Posterior vena cava (tissue), 2 donors: Measurements from ENCODE around the gene ADAMTSL5. TPM values are rescaled to one million over a fixed set of nuclear protein-coding genes. Genes with fewer than 3 reads are reported as not detected.

Experiments used
- DNase-seq: peaks from one replicate; pipeline ENCODE4 v3.0.0-alpha.2; 2020; ENCODE audit warnings: low spot score
- intact Hi-C, 2 donors: fragments of 100-400 bp; cut with DNase I; formaldehyde crosslinking; loops; one replicate each; pipeline versions ENCODE4 v1.14.1 to v1.14.2; 2022 to 2023
- total RNA-seq, 2 donors: library from RNA; stranded (reverse); fragmentation: NEBNext Ultra II Directional; extraction: Animal tissue kit (Norgen Biotek cat#: 25700); gene quantifications; one replicate each; pipeline ENCODE4 v1.2.1, GENCODE V29; 2021
- donor health status: DM: yes; HTN: yes; CAD: no.
- donor health status: DM: yes; HTN: yes; CAD: no.

The ADAMTSL5 gene
- total RNA-seq, 2 donors from 2014 or later, result 7.4 to 9.1 TPM

DNA sequence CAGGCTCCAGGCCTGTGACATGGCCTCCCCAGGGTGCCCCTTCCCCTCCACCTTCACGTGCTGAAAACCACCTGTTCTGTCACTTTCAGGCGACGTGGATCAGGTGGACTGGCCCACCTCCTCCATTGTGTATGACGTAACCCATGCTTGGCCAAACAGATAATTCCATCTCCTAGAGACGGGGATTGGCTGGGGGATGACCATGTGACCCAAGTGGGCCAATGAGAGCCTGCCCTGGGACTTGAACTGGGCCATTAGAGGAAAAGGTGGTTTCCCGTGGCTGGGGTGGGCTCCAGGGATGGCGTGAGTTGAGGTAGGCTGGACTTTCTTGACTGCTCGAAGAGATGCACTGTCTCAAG, 3.6 kb upstream of the ADAMTSL5 start:
- DNase-seq, result no peak
- intact Hi-C loops, result no loop called here

DNA sequence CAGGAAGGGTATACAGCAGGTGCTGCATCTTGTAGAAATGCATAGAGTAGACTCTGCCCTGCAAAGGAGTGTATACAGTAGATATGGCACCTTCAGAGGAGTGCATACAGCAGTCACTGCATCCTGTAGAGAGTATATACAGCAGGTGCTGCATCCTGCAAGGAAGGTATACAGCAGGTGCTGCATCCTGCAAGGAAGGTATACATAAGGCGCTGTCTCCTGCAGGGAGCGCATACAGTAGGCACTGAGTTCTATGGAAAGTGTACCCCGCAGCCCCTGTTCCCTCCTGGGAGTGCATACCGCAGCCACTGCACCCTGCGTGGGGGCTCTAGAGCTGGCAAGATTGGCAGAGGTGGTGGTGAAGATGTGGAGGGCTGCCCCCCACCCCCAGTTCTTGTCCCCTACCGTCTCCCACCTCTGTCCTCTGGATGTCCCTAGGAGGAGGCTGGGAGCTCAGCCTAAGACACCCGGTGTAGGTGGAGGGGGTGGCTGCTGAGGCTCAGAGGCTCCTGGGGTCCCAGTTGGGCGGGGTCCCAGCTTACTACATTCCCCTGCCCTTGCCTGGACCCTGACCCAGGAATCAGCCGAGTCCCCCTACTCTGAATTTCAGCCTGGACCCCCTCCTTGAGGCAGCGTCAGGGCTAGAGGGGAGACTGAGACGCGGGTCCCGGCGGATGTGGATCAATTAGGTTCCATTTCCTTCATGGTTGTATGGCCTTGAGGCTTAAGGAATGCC, 2.3 kb upstream of the ADAMTSL5 start:
- intact Hi-C loops, result no loop called here

DNA sequence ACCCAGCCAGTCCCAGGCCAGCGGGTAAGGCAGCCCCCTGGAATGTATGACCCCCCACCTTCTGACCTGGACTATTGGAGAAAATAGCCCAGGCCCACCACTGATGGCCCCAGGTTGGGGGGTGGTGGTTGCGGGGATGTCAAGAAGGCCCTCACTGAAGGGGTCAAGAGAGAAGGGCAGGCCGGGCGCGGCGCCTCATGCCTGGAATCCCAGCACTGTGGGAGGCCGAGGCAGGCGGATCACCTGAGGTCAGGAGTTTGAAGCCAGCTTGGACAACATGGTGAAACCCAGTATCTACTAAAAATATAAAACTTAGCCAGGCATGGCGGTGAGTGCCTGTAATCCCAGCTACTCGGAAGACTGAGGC, 1.5 kb upstream of the ADAMTSL5 start:
- no peak for DNase-seq
- intact Hi-C loops, result no loop called here

More for the DNA sequence above, 2.3 kb upstream of the ADAMTSL5 start:
- DNase-seq, result no peak

DNA sequence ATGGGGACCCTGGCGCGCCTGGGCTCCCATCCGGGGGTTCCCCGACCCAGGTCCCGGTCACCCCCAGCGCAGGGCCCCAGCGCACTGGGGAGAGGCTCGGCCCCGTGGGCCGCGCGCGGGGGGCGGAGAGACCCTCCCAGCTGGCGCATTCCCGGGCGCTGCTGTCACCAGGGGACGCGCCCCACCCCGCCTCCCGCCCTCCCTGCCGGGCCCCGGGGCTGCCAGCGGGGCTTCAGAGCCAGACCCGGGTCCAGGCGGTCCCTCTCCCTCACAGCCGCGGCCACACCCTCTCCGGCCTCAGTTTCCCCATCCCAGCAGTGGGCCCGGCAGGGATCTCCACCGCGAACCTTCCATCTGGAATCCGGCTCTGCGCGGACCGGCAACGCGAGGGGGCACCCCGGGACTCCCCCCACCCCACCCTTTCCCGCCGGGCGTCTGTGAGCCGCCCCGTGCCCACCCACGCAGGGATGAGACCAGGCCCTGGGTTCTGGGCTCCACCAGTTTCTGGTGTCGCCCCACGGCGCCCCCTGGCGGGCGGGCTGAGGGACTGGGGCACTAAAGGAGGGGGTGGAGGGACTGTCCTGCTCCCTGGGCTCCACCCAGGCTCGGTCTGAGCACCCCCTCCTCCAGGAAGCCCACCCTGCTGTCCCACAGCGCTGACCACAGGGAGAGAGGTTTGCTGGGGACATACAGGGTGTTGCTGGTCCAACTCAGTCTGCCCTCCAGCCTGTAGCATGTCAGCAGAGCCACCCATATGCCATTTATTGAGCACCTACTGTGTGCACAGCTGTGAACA, 878 bp upstream of the ADAMTSL5 start:
- intact Hi-C loops, result no loop called here
- peak; percentile 81 for DNase-seq

DNA sequence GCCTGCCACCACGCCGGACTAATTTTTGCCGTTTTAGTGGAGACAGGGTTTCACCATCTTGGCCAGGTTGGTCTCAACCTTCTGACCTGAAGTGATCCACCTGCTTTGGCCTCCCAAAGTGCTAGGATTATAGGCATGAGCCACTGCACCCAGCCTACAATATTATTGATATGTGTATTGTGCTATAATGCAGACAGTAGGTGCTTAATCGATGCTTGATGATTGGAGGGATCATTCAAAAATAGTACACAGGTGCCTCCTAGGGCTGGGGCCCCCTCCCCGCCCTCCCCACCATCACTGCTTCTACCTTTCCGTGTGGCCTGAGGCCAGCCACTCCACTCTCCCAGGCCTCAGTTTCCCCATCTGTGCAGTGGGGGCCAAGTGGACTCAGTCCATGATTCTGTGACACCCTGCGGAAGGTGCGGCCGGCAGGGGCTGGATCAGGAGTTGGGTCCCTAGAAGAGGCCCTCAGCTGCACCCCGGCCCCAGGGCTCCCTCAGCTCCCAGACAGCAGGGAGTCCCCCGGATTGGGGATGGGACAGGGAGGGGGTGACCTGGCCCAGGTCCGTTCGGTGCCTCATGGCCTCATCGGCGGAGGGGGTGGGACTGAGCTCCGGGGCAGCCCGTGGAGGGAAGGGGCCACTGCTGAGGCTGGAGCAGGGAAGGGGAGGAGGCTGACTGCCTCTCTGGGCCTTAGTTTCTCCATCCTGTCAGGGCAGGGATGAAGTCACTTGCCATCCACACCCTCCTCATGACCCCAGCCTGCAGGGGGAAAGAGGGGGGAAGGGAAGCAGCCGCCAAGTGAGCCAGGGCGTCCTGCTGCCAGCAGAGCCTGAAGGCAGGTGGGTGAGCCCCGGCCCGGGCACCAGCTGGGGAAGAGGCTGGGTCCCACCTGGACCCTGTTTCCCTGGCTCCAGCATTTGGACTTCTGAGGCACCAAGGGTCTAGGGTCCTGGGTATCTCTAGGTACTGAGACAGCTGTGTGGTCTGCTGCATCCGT, 1.2 kb downstream of the ADAMTSL5 start:
- DNase-seq, result peak; percentile 76
- intact Hi-C loops, result no loop called here

DNA sequence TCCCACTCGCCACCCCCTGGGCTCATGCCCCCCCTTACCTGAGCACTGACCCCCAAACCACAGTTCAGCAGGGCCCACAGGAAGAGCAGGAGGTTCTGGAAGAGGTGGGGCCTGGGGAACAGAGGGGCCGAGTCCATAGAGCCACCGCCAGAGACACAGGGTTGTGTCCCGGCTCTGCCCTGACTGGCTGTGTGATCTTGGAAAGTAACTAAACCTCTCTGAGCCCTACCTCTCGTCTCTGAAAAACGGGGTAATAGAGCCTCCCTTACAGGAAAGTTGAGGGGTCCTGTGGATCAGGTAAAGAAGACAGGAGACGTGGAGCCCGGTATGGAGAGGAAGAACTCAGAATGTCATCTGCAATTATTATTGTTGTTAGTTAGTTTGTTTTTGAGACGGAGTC, 2.0 kb downstream of the ADAMTSL5 start:
- DNase-seq, result peak; percentile 62
- intact Hi-C loops, result no loop called here

DNA sequence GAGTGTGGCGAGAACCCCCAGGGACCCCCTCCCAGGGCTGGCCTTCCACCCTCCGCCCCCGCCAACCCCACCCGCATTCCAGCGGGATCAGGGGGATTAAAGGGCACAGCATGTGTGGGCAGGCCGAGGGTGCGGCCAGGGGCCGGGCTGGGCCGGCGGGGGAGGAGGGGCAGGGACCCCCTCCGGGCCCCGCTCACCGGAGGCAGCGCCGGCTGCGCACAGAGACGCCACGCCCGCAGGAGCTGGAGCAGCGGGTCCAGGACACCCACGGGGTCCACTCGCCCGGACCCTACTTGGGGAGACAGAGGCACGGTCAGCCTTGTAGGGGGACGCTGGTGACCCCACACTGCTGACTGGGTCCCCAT, 2.4 kb downstream of the ADAMTSL5 start:
- peak; percentile 73 for DNase-seq
- intact Hi-C loops, result no loop called here

DNA sequence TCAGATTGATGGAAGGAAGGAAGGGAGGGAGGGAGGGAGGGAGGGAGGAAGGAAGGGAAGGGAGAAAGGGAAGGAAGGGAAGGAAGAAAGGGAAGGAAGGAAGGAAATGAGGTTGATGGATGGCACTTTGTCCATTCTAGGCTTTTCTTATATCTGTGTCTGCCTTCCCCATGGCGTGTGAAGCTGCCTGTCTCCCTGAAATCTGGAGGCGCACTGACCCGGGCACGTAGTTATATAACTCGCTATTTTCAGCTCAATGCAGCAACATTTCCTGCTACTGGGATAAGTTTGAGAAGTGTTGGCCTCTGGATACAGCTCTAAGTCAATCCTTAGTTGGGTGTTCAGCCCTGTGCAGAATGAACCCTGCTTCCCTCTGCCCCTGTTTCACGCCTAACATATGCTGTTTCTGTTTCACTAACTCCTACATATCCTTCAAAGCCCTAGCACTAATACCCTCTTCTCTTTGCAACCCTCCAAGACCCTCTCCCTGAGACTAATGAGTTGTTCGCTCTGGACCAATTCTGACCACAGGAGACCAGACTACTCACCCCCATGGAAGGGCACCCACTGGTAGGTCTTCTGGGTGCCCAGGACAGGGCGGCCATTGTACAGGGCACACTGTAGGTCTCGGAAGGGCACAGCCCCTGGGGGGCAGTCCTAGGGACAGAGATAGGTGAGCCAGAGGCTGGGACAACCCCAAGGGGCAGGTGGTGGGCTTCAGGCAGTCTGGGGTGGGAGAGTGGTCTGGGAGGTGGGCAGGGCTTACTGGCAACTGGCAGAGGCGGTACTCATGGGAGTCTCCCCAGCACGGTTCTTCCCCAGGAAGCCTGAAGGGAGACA, 3.0 kb downstream of the ADAMTSL5 start:
- intact Hi-C loops, result loop anchor here in 1 of 2 donors (2.0 kb wide), 1 partner anchor 73 kb away; no protein-coding TSS in a partner anchor
- DNase-seq, result no peak

DNA sequence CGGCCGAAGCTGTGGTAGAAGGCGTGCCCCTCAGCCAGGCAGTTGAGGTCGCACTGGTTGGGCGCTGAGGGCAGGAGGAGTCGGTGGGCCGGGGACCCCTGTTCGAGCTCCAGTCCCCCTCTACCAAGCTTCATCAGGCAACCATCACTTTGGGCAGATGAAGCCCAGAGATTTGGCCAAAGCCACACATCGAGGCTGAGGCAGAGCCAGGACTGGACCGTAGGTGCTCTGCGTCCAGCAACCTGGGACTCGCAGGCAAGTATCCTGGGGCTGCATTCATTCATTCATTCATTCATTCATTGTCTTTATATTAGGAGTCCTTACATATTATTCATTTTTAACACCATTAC, 4.3 kb downstream of the ADAMTSL5 start:
- intact Hi-C loops, result loop anchor here in 1 of 2 donors (2.0 kb wide), 1 partner anchor 72 kb away; no protein-coding TSS in a partner anchor
- DNase-seq, result no peak

DNA sequence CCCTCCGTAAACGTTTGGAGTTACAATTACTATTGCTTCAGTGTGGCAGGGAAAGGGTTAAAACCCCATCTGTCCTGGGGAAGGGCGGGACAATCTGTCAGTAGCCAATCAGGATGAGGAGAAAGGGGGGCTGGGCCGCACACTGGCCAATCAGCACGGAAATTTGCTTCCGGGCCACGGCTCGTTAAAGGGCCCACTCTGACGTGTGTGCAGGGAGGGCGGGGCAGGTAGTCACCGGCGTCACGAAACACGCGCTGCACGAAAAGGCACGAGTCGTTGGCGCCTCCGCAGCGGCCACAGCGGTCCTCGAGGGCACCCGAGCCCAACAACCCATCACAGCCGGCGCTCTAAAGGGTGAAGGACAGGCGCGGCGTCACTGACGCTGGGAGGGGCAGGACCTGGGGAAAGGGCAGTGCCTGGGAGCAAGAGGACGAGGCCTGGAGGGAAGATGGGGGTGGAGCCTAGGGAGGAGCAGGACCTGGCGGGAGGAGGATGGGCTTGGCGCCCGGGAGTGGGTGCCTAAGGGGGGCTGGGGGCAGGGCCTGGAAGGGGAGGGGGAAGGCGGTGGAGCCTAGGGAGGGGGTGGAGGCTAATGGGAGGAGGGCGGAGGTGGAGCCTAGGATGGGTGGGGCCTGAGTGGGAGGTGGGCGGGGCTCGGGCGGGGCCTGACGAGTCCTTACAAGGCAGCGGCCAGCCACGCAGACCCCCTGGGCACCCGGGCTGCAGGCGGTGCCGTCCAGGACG, 4.9 kb downstream of the ADAMTSL5 start:
- intact Hi-C loops, result loop anchor here in 1 of 2 donors (2.0 kb wide), 1 partner anchor 71 kb away; no protein-coding TSS in a partner anchor
- DNase-seq, result peak; percentile 97

DNA sequence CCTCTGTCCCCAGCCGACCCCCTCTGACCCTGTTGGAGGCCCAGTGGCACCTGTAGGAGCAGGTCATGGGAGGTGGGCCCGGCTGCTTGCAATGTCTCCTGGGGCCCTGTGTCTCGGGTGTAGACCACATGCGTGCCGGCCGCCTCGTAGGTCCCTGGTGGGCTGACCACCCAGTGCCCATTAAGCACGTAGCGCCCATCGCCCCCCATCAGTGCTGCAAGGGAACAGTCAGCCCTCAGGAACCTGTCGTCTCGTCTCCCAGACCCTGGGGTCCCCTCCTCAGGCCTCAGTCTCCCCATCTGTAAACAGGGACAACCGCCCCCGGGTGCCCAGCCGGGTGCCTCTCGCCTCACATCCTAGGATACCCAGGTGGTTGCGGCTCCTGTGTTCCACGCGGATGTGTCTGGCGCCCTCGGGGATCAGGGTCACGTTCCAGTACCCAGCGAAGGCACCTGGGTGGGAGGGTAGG, 5.6 kb downstream of the ADAMTSL5 start:
- intact Hi-C loops, result no loop called here
- DNase-seq, result peak; percentile 80

DNA sequence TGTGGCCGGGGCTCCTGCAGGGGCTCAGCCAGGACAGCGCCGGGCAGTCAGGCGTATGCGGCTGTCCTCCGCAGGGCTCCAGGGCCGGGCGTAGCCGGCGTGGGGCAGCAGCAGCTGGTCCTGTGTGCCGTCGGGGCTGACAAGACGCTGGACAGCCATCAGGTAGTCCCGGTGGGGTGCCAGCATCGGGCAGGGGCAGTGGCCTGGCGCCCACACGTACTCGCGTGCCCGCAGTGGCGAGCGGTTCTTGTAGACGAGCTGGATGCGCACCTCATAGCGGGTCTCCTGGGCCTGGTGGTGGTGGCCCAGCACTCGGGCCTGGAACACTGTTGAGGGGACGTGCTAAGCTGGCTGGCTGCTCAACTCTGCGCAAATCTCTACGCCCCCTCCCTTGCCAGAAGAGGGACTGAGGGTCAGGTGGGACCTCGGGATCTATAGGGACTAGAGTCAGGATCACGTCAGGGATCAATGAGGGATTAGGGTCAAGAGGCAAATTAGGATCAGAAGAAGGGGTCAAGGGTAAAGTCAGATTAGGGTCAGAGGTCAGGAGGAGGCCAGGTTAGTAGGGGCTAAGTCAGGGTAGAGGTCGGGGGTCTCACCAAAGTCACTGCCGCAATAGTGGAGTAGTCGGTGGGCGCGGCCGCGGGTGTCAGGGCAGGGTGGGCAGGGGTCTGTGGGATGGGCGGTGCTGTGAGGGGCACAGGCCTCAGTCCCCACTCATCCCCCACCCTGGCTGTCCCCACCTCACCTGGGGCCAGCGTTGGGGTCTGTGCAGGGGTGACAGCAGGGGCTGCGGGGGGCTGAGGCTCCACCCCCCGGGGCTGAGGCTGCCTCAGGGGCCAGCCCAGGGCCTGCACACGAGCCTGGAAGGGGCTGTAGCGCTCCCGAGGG, 6.6 kb downstream of the ADAMTSL5 start:
- no peak for DNase-seq
- intact Hi-C loops, result no loop called here

DNA sequence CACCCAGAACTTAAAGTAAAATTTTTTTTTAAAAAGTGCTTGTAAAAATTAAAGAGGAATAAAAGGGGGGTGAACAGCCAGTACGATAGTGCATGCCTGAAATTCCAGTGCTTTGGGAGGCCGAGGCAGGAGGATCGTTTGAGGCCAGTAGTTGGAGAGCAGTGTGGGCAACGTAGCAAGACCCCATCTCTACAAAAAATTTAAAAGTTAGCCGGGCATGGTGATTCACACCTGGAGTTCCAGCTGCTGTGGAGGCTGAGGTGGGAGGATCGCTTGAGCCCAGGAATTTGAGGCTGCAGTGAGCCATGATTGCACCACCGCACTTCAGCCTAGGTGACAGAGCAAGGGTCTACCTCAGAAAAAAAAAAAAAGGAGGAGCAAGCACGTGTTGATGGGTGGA, 7.8 kb downstream of the ADAMTSL5 start:
- intact Hi-C loops, result no loop called here
- DNase-seq, result no peak

DNA sequence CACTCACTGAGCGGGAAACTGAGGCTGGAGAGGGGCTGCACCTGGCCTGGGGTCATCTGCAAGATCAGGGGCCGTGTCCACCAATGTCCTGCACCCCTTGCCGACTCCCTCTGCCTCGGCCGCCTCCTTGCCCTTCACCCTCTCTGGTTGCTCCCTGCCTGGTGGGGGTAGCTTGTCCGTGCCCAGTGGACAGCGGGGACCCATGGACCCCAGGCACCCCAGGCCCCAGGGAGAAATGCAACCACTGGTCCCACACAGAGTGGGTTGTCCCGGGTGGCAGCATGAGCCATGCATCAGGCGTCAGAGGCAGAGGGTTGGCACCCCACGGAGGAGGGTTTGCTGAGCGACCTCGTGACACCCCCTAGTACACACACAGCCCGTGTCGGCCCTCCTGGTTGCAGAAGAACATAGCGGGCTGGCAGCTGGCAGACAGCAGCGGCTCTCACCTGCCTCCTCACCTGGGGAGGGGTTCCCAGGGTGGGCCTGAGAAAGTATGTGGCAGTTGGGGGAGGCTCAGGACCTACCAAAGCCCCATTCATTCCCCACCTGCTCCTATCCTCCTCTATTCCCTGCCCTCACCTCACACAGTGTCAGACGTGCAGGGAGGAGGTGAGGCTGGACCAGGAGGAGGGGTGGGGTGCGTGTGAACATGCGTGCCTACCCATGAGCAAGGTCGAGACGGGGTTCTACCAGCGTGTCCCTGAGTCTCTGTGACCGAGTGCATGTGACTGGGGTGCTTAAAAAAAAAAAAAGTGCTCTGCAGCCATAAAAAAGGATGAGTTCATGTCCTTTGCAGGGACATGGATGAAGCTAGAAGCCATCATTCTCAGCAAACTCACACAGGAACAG, 8.7 kb downstream of the ADAMTSL5 start:
- peak; percentile 76 for DNase-seq
- intact Hi-C loops, result no loop called here

DNA sequence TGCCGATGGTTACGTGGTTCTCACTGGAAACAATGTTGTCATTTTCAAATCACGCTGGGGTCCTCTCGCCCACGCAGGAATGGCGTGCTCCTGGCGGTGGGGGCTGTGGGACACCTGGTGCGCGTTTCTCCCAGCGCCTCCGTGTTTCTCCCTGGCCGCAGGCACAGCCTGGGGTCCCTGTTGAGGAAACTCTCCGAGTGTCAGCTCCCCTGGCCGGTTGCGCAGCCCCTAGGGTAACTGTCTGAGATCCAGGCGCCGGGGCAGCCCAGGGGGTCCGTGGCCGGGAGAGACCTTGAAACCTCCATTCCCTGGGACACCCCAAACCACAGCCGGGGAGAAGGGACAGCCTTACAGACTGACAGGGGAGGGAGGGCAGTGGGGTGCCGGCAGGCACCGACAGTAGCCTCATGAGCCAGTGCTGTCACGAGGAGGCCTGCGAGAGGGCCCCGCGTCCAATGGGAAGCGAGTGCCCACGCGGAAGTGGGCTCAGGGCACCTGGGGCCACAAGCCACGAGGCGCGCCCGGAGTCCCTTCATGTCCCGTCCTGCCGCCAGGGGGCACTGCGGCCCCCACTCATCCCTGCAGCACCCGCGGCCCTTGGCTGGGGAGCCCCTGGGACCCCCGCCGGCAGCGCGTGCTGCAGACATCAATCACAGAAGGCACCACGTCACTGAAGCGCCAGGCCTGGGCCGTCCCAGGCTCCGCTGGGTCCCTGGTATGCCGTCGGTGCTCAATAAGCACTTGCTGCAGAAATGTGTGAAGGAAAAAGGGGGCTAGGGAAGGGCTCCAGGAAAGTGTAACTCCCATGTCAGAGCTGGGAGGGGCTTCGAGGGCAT, 9.5 kb downstream of the ADAMTSL5 start:
- peak; percentile 75 for DNase-seq
- intact Hi-C loops, result no loop called here
